HG02970 (cell line): ENCODE measurements around the gene CHD2.

Experiments
- ATAC-seq: cut with Tn5 transposase; IDR thresholded peaks from one replicate; pipeline ENCODE4 v1.9.1; 2021; ENCODE audit warnings: mild to moderate bottlenecking, moderate library complexity, moderate number of reproducible peaks; ENCODE audit not compliant: unreplicated experiment, low FRiP score

The CHD2 gene

GRCh38 chr15:92997821-92998220 lies 97.7 kb downstream of the CHD2 start:
- ATAC-seq: no peak

GRCh38 chr15:93001156-93001555 lies 101.0 kb downstream of the CHD2 start:
- no peak for ATAC-seq

- no peak for ATAC-seq
These were observed 101.8 kb downstream of the CHD2 start for GRCh38 chr15:93001881-93002280.

GRCh38 chr15:93005133-93005532 lies 105.0 kb downstream of the CHD2 start:
- no peak for ATAC-seq

GRCh38 chr15:93007994-93008393 lies 107.9 kb downstream of the CHD2 start:
- ATAC-seq: no peak

- ATAC-seq: no peak
These were observed 112.7 kb downstream of the CHD2 start for GRCh38 chr15:93012786-93013185.

- no peak for ATAC-seq
These were observed 117.4 kb downstream of the CHD2 start for GRCh38 chr15:93017526-93017925.

GRCh38 chr15:93018574-93018973 lies 118.5 kb downstream of the CHD2 start:
- ATAC-seq: no peak

GRCh38 chr15:93019090-93019489 lies 119.0 kb downstream of the CHD2 start:
- no peak for ATAC-seq

- no peak for ATAC-seq
These were observed 119.8 kb downstream of the CHD2 start for GRCh38 chr15:93019971-93020370.

GRCh38 chr15:93020976-93021772 lies 121.0 kb downstream of the CHD2 start:
- ATAC-seq: no peak

- no peak for ATAC-seq
These were observed 124.2 kb downstream of the CHD2 start for GRCh38 chr15:93024293-93024692.

GRCh38 chr15:93024716-93025624 lies 124.8 kb downstream of the CHD2 start:
- no peak for ATAC-seq

- no peak for ATAC-seq
These were observed 125.5 kb downstream of the CHD2 start for GRCh38 chr15:93025625-93025982.

- ATAC-seq: no peak
These were observed 126.3 kb downstream of the CHD2 start for GRCh38 chr15:93026380-93026817.

GRCh38 chr15:93027413-93027812 lies 127.3 kb downstream of the CHD2 start:
- ATAC-seq: no peak

- ATAC-seq: no peak
These were observed 128.0 kb downstream of the CHD2 start for GRCh38 chr15:93028111-93028631.

GRCh38 chr15:93028632-93029213 lies 128.6 kb downstream of the CHD2 start:
- ATAC-seq: no peak

- ATAC-seq: no peak
These were observed 129.2 kb downstream of the CHD2 start for GRCh38 chr15:93029214-93029835.

GRCh38 chr15:93029836-93030429 lies 129.8 kb downstream of the CHD2 start:
- ATAC-seq: no peak
